Suprapubic skin (tissue), 4 donors: ENCODE results near the gene COBLL1.

Experiments
- CTCF ChIP-seq, 2 donors: fragments of 200-600 bp in 1 of 2; fragments of 450-650 bp in 1 of 2; sonication (generic) in 1 of 2; IDR thresholded peaks; one replicate each; pipeline ENCODE4 v1.5.1; 2016 to 2019; ENCODE audit warnings: antibody characterized with exemption in 2 of 2, mild to moderate bottlenecking in 1 of 2, moderate library complexity in 1 of 2
- POLR2A ChIP-seq, 2 donors: fragments of 450-650 bp; IDR thresholded peaks; one replicate each; pipeline ENCODE4 v1.6.1; 2017; ENCODE audit warnings: antibody characterized with exemption in 2 of 2, mild to moderate bottlenecking in 2 of 2, moderate library complexity in 2 of 2
- POLR2AphosphoS5 ChIP-seq, 3 donors: sonication (generic); formaldehyde crosslinking; IDR thresholded peaks; one replicate each; pipeline ENCODE4 v1.6.1; 2017; ENCODE audit warnings: antibody characterized with exemption in 3 of 3

- TF ChIP-seq CTCF (IDR thresholded peaks at IDR 0.05) (no peak), POLR2A (IDR thresholded peaks at IDR 0.05) (no peak), POLR2AphosphoS5 (IDR thresholded peaks at IDR 0.05) (no peak)
These were observed 57.2 kb downstream of the COBLL1 start for GRCh38 chr2:164784376-164784775.
